DMS53 (cell line): ENCODE results near the gene CCDC7.
"Not testable (repeated sequence)": the region's sequence is repeated elsewhere in the genome, so short reads cannot be mapped to it uniquely, and the experiment has no call there.

ENCODE experiments used
- DNase-seq: peaks from one replicate; lab custom pipeline; 2025; lab: John Stamatoyannopoulos, UW

CCDC7 gene

GRCh38 chr10:32445740-32446535, at the start of gene CCDC7:
CCDC7 (plus strand) TSS chr10:32446140; CDS start chr10:32451643, 5,503 bp downstream.
- peak; percentile 94 for DNase-seq

- DNase-seq: not testable (repeated sequence)
These were observed 48.8 kb upstream of the CCDC7 start for GRCh38 chr10:32397163-32397562.

GRCh38 chr10:32399720-32400119, 46.2 kb upstream of the CCDC7 start:
- DNase-seq: not testable (repeated sequence)

GRCh38 chr10:32400961-32401360, 45.0 kb upstream of the CCDC7 start:
- no peak for DNase-seq

- no peak for DNase-seq
These were observed 43.4 kb upstream of the CCDC7 start for GRCh38 chr10:32402499-32402898.

GRCh38 chr10:32403091-32403490, 42.8 kb upstream of the CCDC7 start:
- DNase-seq: no peak

GRCh38 chr10:32408690-32409089, 37.2 kb upstream of the CCDC7 start:
- no peak for DNase-seq

- no peak for DNase-seq
These were observed 36.2 kb upstream of the CCDC7 start for GRCh38 chr10:32409741-32410140.

- no peak for DNase-seq
These were observed 35.4 kb upstream of the CCDC7 start for GRCh38 chr10:32410569-32410968.

GRCh38 chr10:32411797-32412498, 34.0 kb upstream of the CCDC7 start:
- no peak for DNase-seq

GRCh38 chr10:32412499-32412853, 33.5 kb upstream of the CCDC7 start:
- DNase-seq: no peak

GRCh38 chr10:32413513-32413912, 32.4 kb upstream of the CCDC7 start:
- no peak for DNase-seq

GRCh38 chr10:32415361-32415760, 30.6 kb upstream of the CCDC7 start:
- DNase-seq: no peak

- DNase-seq: no peak
These were observed 27.9 kb upstream of the CCDC7 start for GRCh38 chr10:32417911-32418547.

GRCh38 chr10:32418572-32418971, 27.4 kb upstream of the CCDC7 start:
- DNase-seq: no peak

- no peak for DNase-seq
These were observed 26.3 kb upstream of the CCDC7 start for GRCh38 chr10:32419615-32420014.

GRCh38 chr10:32426186-32426585, 19.8 kb upstream of the CCDC7 start:
- no peak for DNase-seq

GRCh38 chr10:32433542-32433941, 12.4 kb upstream of the CCDC7 start:
- no peak for DNase-seq

- DNase-seq: no peak
These were observed 9.7 kb upstream of the CCDC7 start for GRCh38 chr10:32436215-32436614.

GRCh38 chr10:32437334-32437733, 8.6 kb upstream of the CCDC7 start:
- no peak for DNase-seq

- peak; percentile 38 for DNase-seq
These were observed 904 bp upstream of the CCDC7 start for GRCh38 chr10:32445036-32445435.

GRCh38 chr10:32446536-32447406, 831 bp downstream of the CCDC7 start:
- DNase-seq: peak; percentile 56
